Measurements from ENCODE around the gene PFKFB3. TPM values are rescaled to one million over a fixed set of nuclear protein-coding genes. Genes with fewer than 3 reads are reported as not detected.

PFKFB3 gene
- total and polyA plus RNA-seq, 9 of the 15 experiments (the other 6 are each of a cell fraction or from before 2014, with no cell fraction given): 0.46 to 21.6 (median 7.8) TPM

- TF ChIP-seq ZNF407 (IDR thresholded peaks at IDR 0.05; ENCODE audit: low read depth) (peak; percentile 77), RBM14 (IDR thresholded peaks at IDR 0.05; ENCODE audit: borderline replicate concordance, insufficient read depth, low read depth, low read length) (0 out of 2 replicates have a peak, but pooled peaks have one; percentile 66), VEZF1 (CRISPR knock-in tag; IDR thresholded peaks at IDR 0.05) (peak; percentile 79), ZKSCAN3 (CRISPR knock-in tag; IDR thresholded peaks at IDR 0.05) (no peak), KLF13 (tag; IDR thresholded peaks at IDR 0.05; ENCODE audit: borderline replicate concordance, low read depth) (peak; percentile 47; the same call in 1 of the 2 replicates), ZNF274 (IDR thresholded peaks at IDR 0.05; ENCODE audit: borderline replicate concordance, low read depth, low read length) (no peak), ZBTB40 (IDR thresholded peaks at IDR 0.05) (no peak), ZBTB40 (CRISPR knock-in tag; IDR thresholded peaks at IDR 0.05) (no peak)
These were observed at the start of gene PFKFB3 (continued) for GRCh38 chr10:6202684-6203330.
